Fibroblast of skin of right biceps (primary cell): ENCODE results near the gene ZAR1.
"Not testable (repeated sequence)": the region's sequence is repeated elsewhere in the genome, so short reads cannot be mapped to it uniquely, and the experiment has no call there.

ENCODE experiments used
- DNase-seq: peaks from one replicate; pipeline ENCODE4 v3.0.0-alpha.2; 2013

The ZAR1 gene

GRCh38 chr4:48490012-48490679, at the start of gene ZAR1:
ZAR1 (plus strand) TSS chr4:48490252; CDS start chr4:48490292, 40 bp downstream.
- no peak for DNase-seq

- DNase-seq = not testable (repeated sequence)
Measured at GRCh38 chr4:48440914-48441313, 49.1 kb upstream of the ZAR1 start.

GRCh38 chr4:48445704-48446103, 44.3 kb upstream of the ZAR1 start:
- peak; percentile 9 for DNase-seq

GRCh38 chr4:48446642-48447041, 43.4 kb upstream of the ZAR1 start:
- no peak for DNase-seq

GRCh38 chr4:48449151-48449550, 40.9 kb upstream of the ZAR1 start:
- no peak for DNase-seq

- DNase-seq = no peak
Measured at GRCh38 chr4:48450740-48451139, 39.3 kb upstream of the ZAR1 start.

- DNase-seq = not testable (repeated sequence)
Measured at GRCh38 chr4:48451656-48452055, 38.4 kb upstream of the ZAR1 start.

GRCh38 chr4:48454591-48454990, 35.5 kb upstream of the ZAR1 start:
- DNase-seq = no peak

GRCh38 chr4:48461000-48461399, 29.1 kb upstream of the ZAR1 start:
- no peak for DNase-seq

GRCh38 chr4:48462363-48462762, 27.7 kb upstream of the ZAR1 start:
- peak; percentile 29 for DNase-seq

- DNase-seq = no peak
Measured at GRCh38 chr4:48467442-48467841, 22.6 kb upstream of the ZAR1 start.

- DNase-seq = peak; percentile 23
Measured at GRCh38 chr4:48467891-48468290, 22.2 kb upstream of the ZAR1 start.

- peak; percentile 10 for DNase-seq
Measured at GRCh38 chr4:48470137-48470536, 19.9 kb upstream of the ZAR1 start.

GRCh38 chr4:48470570-48470969, 19.5 kb upstream of the ZAR1 start:
- peak; percentile 32 for DNase-seq

GRCh38 chr4:48472794-48473193, 17.3 kb upstream of the ZAR1 start:
- no peak for DNase-seq

- no peak for DNase-seq
Measured at GRCh38 chr4:48475770-48476169, 14.3 kb upstream of the ZAR1 start.

- DNase-seq = no peak
Measured at GRCh38 chr4:48478273-48478672, 11.8 kb upstream of the ZAR1 start.

GRCh38 chr4:48481581-48481980, 8.5 kb upstream of the ZAR1 start:
- no peak for DNase-seq

- no peak for DNase-seq
Measured at GRCh38 chr4:48483006-48483776, 6.9 kb upstream of the ZAR1 start, which contains the start of gene SLC10A4. SLC10A4 (plus strand) TSS chr4:48483343; CDS start chr4:48483562, 219 bp downstream.

- no peak for DNase-seq
Measured at GRCh38 chr4:48483777-48484493, 6.1 kb upstream of the ZAR1 start.

- DNase-seq = no peak
Measured at GRCh38 chr4:48484494-48485168, 5.4 kb upstream of the ZAR1 start.

- no peak for DNase-seq
Measured at GRCh38 chr4:48489683-48490011, 405 bp upstream of the ZAR1 start.
